Transverse colon (tissue), 4 donors: ENCODE results near the gene NEK9. TPM values are rescaled to one million over a fixed set of nuclear protein-coding genes. Genes with fewer than 3 reads are reported as not detected.

Source experiments
- DNase-seq: peaks from one replicate; pipeline ENCODE4 v3.0.0-alpha.2; 2019
- H3K27ac ChIP-seq, 4 donors: fragments of 200-600 bp; sonication (generic); 2 replicates each; pipeline ENCODE4 v1.5.1; 2016 to 2018; ENCODE audit warnings: inconsistent platforms in 4 of 4
- H3K27me3 ChIP-seq: fragments of 200-600 bp; sonication (generic); 2 replicates; pipeline ENCODE4 v1.5.1; 2017; ENCODE audit warnings: inconsistent platforms
- H3K36me3 ChIP-seq, 4 donors: fragments of 200-600 bp; sonication (generic); 2 replicates each; pipeline ENCODE4 v1.5.1; 2017 to 2019; ENCODE audit warnings: inconsistent platforms in 4 of 4
- H3K4me1 ChIP-seq, 4 donors: fragments of 200-600 bp; sonication (generic); 2 replicates each; pipeline ENCODE4 v1.5.1; 2017 to 2020; ENCODE audit warnings: inconsistent platforms in 4 of 4
- H3K4me3 ChIP-seq, 4 donors: fragments of 200-600 bp; sonication (generic); 1 replicate in 1 of 4; 2 replicates in 3 of 4; pipeline versions ENCODE4 v1.5.1 to v1.6.1; 2017 to 2019; ENCODE audit warnings: inconsistent platforms in 4 of 4
- H3K9me3 ChIP-seq, 2 donors: fragments of 200-600 bp; sonication (generic); 2 replicates each; pipeline ENCODE4 v1.5.1; 2017 to 2019; ENCODE audit warnings: inconsistent platforms in 2 of 2
- CTCF ChIP-seq, 5 experiments: fragments of 200-600 bp in 3 of 5; fragments of 450-650 bp in 2 of 5; sonication (generic) in 3 of 5; IDR thresholded peaks; 1 replicate in 2 of 5; 2 replicates in 3 of 5; pipeline ENCODE4 v1.5.1; 2016 to 2017; ENCODE audit warnings: antibody characterized with exemption in 5 of 5, inconsistent platforms in 3 of 5, mild to moderate bottlenecking in 2 of 5, moderate library complexity in 1 of 5
- EP300 ChIP-seq: sonication (generic); formaldehyde crosslinking; IDR thresholded peaks from one replicate; pipeline ENCODE4 v1.6.1; 2017; ENCODE audit warnings: antibody characterized with exemption, low read depth
- POLR2A ChIP-seq: fragments of 450-650 bp; IDR thresholded peaks from one replicate; pipeline ENCODE4 v1.6.1; 2016; ENCODE audit warnings: antibody characterized with exemption, mild to moderate bottlenecking, moderate library complexity
- POLR2AphosphoS5 ChIP-seq, 3 donors: sonication (generic); formaldehyde crosslinking; IDR thresholded peaks; one replicate each; pipeline ENCODE4 v1.6.1; 2016; ENCODE audit warnings: antibody characterized with exemption in 3 of 3
- whole genome bisulfite sequencing, 2 donors: methylation state at CpG; one replicate each; pipeline ENCODE4 v1.1.5; 2018; ENCODE audit warnings: low coverage in 1 of 2; 5-methylcytosine and 5-hydroxymethylcytosine counted together
- in situ Hi-C, 4 donors: fragments of 200-750 bp; cut with MboI; loops; one replicate each; pipeline versions ENCODE4 v1.15.0 to v1.15.1; 2017; ENCODE audit warnings: low sequenced_read_pairs in 3 of 4, low pct_ligation_motif_present in 1 of 4, low pct_unique_long_range_greater_than_20kb in 1 of 4
- intact Hi-C: fragments of 100-400 bp; cut with DNase I; formaldehyde crosslinking; loops from one replicate; pipeline ENCODE4 v1.15.1; 2023; ENCODE audit warnings: low total_unique reads
- total RNA-seq, 4 donors: library from RNA; depleted of rRNA; stranded (reverse); fragments of >200 nt; gene quantifications; one replicate each; pipeline ENCODE4 v1.1.0, GENCODE V29; 2016

The NEK9 gene
- total RNA-seq, 4 donors from 2014 or later, result 24.4 to 121 (median 53.4) TPM

DNA sequence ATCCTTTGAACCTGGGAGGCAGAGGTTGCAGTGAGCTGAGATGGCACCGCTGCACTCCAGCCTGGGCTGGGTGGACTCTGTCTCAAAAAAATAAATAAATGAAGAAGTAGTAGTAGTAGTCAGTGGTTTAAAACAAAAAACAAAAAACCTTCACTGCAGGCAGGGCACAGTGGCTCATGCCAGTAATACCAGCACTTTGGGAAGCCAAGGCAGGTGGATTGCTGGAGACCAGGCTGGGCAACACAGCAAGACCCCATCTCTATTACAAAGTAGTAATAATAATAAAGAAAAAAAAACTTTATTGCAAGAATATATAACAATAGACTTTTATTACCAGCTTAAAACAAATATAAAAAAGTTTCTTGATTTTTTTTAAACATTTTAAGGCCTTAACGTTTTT is 13.8 kb upstream of the NEK9 start:
- in situ Hi-C loops, result loop anchor here in 2 of 4 donors (25.0 kb wide), 1 partner anchor 347 kb away; no protein-coding TSS in a partner anchor
- Histone ChIP-seq H3K27me3 (no peaks in the 10 kb centered on the region), H3K27ac (peak overlapping the region in 1 of 4 donors; percentile 0), H3K4me1 (peaks cover 25 to 72% (median 27%) of the 10 kb centered on the region in 4 donors), H3K36me3 (peaks cover 0 to 12% (median 1%) of the 10 kb centered on the region in 4 donors), H3K9me3 (no peaks in the 10 kb centered on the region), H3K4me3 (no peak overlapping the region)
- 33 to 70% methylated on average over 1 to 2 of the region's 2 CpGs for WGBS, 2 donors
- intact Hi-C loops, result no loop called here
- TF ChIP-seq EP300 (no peak), POLR2A (no peak), POLR2AphosphoS5 (IDR thresholded peaks at IDR 0.05) (no peak), CTCF (IDR thresholded peaks at IDR 0.05) (no peak)
- DNase-seq, result no peak

GRCh38 chr14:75139185-75139584 is 12.3 kb upstream of the NEK9 start:
- intact Hi-C loops, result no loop called here

DNA sequence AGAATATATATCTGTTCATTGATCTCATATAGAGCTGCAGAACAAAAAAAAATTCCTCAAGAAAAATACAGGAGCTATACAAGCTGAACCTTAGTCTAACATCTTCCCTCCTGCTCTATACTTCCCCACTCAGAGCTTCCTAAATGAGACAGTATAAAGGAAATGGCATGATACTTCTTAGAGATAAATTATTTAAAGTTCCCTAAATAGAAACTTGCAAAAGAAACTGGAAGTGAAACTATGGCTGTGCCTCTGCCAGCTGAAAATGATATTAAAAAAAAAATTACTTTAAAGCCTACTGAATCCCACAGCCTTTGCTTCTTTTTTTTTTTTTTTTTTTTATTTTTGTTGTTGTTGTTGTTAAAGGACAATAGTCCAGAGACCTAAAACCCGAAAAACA is 11.6 kb upstream of the NEK9 start:
- H3K27me3 ChIP-seq, result no peaks in the 10 kb centered on the region
- no peak for DNase-seq
- peaks cover 0 to 18% (median 7%) of the 10 kb centered on the region in 4 donors for H3K36me3 ChIP-seq
- peaks cover 23 to 59% (median 26%) of the 10 kb centered on the region in 4 donors for H3K4me1 ChIP-seq
- WGBS, 2 donors, result 38 to 50% methylated on average over 1 of the region's 1 CpG
- no peak overlapping the region for H3K4me3 ChIP-seq
- in situ Hi-C loops (loop anchor here in 3 of 4 donors (10.0 to 25.0 kb wide), 2 partner anchors 166 to 349 kb away; no protein-coding TSS in a partner anchor), intact Hi-C loops (no loop called here)
- peak in 1 of 3 donors; percentile 9 for TF ChIP-seq POLR2AphosphoS5 (IDR thresholded peaks at IDR 0.05)
- no peak for TF ChIP-seq POLR2A
- H3K9me3 ChIP-seq, result no peaks in the 10 kb centered on the region
- H3K27ac ChIP-seq, result peak overlapping the region; percentile 33 to 50 (median 43)

More at GRCh38 chr14:75139185-75139584, 12.3 kb upstream of the NEK9 start:
- Histone ChIP-seq H3K4me3 (no peak overlapping the region), H3K27ac (peak overlapping the region; percentile 7 to 44 (median 26)), H3K36me3 (peaks cover 0 to 15% (median 7%) of the 10 kb centered on the region in 4 donors), H3K27me3 (no peaks in the 10 kb centered on the region), H3K9me3 (no peaks in the 10 kb centered on the region), H3K4me1 (peaks cover 25 to 65% (median 27%) of the 10 kb centered on the region in 4 donors)
- no peak for TF ChIP-seq CTCF (IDR thresholded peaks at IDR 0.05)
- no peak for TF ChIP-seq POLR2AphosphoS5 (IDR thresholded peaks at IDR 0.05)
- TF ChIP-seq EP300, result no peak
- no peak for TF ChIP-seq POLR2A
- no peak for DNase-seq
- WGBS, 2 donors, result 71 to 94% methylated on average over 2 of the region's 2 CpGs
- in situ Hi-C loops, result loop anchor here in 3 of 4 donors (10.0 to 25.0 kb wide), 2 partner anchors 166 to 348 kb away; no protein-coding TSS in a partner anchor

DNA sequence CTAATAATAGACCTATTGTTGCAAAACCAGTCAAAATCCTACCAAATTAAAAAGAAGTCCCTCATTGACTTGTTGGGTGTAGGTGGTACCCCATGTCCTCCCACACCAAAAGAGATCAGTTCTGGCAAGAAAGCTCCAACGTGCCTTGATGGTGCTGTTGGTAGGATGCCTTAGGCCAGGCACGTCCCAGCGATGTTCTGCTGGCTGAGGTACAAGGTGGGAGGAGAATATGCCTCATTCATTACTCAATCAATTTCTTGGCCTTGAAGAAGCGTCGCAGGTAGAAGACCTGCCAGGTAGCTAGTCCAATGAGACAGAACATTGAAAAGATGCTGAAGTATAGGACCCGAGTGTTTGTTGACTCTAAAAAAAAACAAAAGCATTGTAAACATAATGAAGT is 7.8 kb upstream of the NEK9 start:
- peaks cover 5 to 33% (median 9%) of the 10 kb centered on the region in 4 donors for H3K4me1 ChIP-seq
- DNase-seq, result no peak
- intact Hi-C loops, result loop anchor here (5.0 kb wide), 1 partner anchor 348 kb away; no protein-coding TSS in a partner anchor
- H3K27ac ChIP-seq, result peak overlapping the region; percentile 16 to 52 (median 24)
- TF ChIP-seq POLR2AphosphoS5 (IDR thresholded peaks at IDR 0.05), result no peak
- TF ChIP-seq POLR2A, result no peak
- no peak for TF ChIP-seq EP300
- no peak for TF ChIP-seq CTCF (IDR thresholded peaks at IDR 0.05)
- no peak overlapping the region for H3K4me3 ChIP-seq
- H3K27me3 ChIP-seq, result no peaks in the 10 kb centered on the region
- H3K36me3 ChIP-seq, result peaks cover 0 to 22% (median 7%) of the 10 kb centered on the region in 4 donors
- WGBS, 2 donors, result 76 to 78% methylated on average over 6 of the region's 6 CpGs
- H3K9me3 ChIP-seq, result no peaks in the 10 kb centered on the region
- in situ Hi-C loops, result loop anchor here (5.0 to 25.0 kb wide), 4 partner anchors 168 to 353 kb away; no protein-coding TSS in a partner anchor
